Brain pericyte (primary cell): ENCODE data around the gene SEC24B.

ENCODE experiments used
- DNase-seq: peaks from one replicate; pipeline ENCODE4 v3.0.0-alpha.2; 2012; ENCODE audit warnings: low read depth, low spot score

Gene SEC24B

GRCh38 chr4:109433205-109434006, at the start of gene SEC24B:
Gene SEC24B (plus strand): TSS chr4:109433815. CDS start chr4:109433870, 55 bp downstream.
- DNase-seq = no peak

GRCh38 chr4:109383823-109384222, 49.8 kb upstream of the SEC24B start:
- DNase-seq = no peak

- DNase-seq = no peak
Measured at GRCh38 chr4:109385260-109385659, 48.4 kb upstream of the SEC24B start.

- no peak for DNase-seq
Measured at GRCh38 chr4:109389369-109390114, 44.1 kb upstream of the SEC24B start.

GRCh38 chr4:109390115-109390768, 43.4 kb upstream of the SEC24B start:
- no peak for DNase-seq

GRCh38 chr4:109395694-109396093, 37.9 kb upstream of the SEC24B start:
- DNase-seq = no peak

GRCh38 chr4:109398928-109399327, 34.7 kb upstream of the SEC24B start:
- no peak for DNase-seq

GRCh38 chr4:109406337-109406931, 27.2 kb upstream of the SEC24B start:
- no peak for DNase-seq

GRCh38 chr4:109407027-109407737, 26.4 kb upstream of the SEC24B start:
- DNase-seq = no peak

- no peak for DNase-seq
Measured at GRCh38 chr4:109408711-109409110, 24.9 kb upstream of the SEC24B start.

GRCh38 chr4:109410226-109410625, 23.4 kb upstream of the SEC24B start:
- no peak for DNase-seq

- no peak for DNase-seq
Measured at GRCh38 chr4:109410776-109411175, 22.8 kb upstream of the SEC24B start.

GRCh38 chr4:109411964-109412363, 21.7 kb upstream of the SEC24B start:
- DNase-seq = no peak

GRCh38 chr4:109412776-109413175, 20.8 kb upstream of the SEC24B start:
- DNase-seq = no peak

- no peak for DNase-seq
Measured at GRCh38 chr4:109414938-109415337, 18.7 kb upstream of the SEC24B start.

- no peak for DNase-seq
Measured at GRCh38 chr4:109418588-109418987, 15.0 kb upstream of the SEC24B start.

- DNase-seq = no peak
Measured at GRCh38 chr4:109419679-109420078, 13.9 kb upstream of the SEC24B start.

- no peak for DNase-seq
Measured at GRCh38 chr4:109424093-109424841, 9.3 kb upstream of the SEC24B start.

GRCh38 chr4:109425405-109425804, 8.2 kb upstream of the SEC24B start:
- no peak for DNase-seq

- no peak for DNase-seq
Measured at GRCh38 chr4:109429545-109429944, 4.1 kb upstream of the SEC24B start.

GRCh38 chr4:109432203-109432602, 1.4 kb upstream of the SEC24B start:
- DNase-seq = no peak
